HG03558 (cell line): Measurements from ENCODE around the gene SCLY.

Experiments used
- ATAC-seq: cut with Tn5 transposase; IDR thresholded peaks from one replicate; pipeline ENCODE4 v1.9.1; 2021; ENCODE audit warnings: moderate number of reproducible peaks; ENCODE audit not compliant: unreplicated experiment; ENCODE audit errors: extremely low read depth

The SCLY gene

DNA sequence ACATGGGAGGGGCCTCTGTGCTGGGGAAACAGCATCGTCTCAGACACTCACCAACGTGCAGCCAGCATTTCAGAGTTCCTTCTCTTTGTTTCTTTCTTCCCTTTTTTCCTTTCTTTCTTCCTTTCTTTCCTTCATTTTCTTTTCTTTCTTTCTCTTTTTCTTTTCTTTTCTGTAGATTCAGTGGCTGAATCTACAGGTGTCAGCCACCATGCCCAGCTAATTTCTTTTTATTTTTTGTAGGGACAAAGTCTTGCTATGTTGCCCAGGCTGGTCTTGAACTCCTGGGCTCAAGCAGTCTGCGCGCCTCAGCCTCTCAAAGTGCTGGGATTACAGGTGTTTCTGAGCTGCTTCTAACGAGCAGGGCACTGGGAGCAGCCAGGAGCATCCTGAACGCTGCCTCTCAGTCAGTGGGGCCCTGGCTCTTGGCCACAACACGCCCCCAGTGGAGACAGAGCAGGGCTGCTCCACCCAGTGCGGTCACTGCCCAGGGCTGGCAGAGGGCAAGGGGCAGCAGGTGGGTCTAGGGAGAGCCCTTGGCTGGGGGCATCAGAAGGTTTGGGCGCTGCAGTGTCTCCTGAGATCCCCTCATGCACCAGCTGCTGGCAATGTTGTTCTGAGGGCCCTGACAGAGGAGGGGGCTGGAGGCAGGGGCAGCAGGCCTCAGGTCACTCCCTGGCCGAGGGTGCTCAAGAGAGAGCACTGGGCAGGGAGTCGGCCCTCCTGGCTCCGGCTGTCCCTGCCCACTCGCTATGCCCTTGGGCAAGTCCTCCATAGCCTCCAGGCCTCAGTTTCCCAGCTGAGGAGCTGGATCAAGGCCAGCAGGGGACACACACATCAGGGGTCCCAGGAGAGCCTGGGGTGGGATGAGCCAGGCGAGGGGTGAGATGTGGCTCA lies 72.9 kb downstream of the SCLY start:
- ATAC-seq: no peak

DNA sequence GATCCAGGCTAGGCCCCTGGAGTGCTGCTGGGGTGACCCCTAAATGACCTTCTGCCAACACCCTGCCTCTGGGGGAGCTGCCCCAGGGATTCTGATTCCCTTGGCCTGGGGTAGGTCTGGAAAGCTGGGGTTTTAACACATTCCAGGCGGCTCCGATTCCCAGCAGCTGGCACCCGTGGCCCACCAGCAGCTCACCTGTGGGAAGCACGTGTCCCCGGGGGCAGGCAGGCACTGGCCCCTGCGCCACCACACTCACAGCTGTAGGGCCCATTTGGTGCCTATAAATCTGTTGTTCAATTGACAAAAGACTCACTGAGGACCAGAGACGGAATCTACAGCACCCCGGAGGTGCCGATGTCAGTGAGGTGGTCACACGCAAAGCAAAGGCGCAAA lies 73.6 kb downstream of the SCLY start:
- no peak for ATAC-seq

DNA sequence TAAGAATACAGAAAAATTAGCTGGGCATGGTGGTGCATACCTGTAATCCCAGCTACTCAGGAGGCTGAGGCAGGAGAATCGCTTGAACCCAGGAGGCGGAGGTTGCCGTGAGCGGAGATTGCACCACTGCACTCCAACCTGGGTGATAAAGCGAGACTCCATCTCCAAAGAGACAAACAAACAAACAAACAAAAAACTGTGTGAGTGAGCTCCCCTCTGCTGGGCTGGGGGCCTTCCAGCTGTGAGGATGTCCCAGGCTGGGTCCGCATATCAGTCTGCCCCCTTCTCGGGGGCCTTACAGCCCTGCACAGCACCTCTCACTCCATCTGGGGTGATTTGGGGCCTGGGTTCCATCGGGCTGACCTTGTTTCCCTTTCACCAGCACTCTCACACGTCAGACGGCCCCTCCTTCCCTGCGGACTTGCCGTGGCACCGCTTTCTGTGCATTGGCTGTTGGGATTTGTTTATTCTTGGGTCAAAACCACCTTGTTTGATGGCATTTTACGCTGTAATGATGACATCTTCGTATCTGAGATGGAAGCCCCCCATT lies 74.9 kb downstream of the SCLY start:
- no peak for ATAC-seq

DNA sequence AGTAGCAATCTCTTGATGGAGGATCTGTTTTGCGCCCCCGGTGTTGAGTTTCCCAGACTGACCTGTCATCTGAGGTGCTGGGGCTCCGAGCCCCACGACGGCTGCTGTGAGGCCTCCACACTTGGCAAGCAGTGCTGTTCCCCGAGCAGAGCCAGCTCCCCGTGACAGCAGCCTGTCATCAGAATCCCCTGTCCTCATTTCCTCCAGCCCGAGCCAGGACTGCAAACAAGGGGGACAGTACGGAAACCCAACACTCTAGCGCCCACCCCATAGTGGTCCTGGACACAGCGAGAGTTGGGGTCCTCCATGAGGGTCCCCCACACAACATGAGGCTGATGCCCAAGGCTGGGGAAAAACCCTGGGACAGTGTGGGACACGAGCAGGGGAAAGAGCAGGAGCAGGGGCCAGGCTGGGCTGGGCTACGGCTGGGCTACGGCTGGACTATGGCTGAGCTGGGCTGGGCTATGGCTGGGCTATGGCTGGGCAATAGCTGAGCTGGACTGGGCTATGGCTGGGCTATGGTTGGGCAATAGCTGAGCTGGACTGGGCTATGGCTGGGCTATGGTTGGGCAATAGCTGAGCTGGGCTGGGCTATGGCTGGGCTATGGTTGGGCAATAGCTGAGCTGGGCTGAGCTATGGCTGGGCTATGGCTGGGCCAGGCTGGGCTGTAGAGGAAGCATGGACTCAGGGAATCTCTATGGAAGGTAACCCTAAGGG lies 76.2 kb downstream of the SCLY start:
- no peak for ATAC-seq

DNA sequence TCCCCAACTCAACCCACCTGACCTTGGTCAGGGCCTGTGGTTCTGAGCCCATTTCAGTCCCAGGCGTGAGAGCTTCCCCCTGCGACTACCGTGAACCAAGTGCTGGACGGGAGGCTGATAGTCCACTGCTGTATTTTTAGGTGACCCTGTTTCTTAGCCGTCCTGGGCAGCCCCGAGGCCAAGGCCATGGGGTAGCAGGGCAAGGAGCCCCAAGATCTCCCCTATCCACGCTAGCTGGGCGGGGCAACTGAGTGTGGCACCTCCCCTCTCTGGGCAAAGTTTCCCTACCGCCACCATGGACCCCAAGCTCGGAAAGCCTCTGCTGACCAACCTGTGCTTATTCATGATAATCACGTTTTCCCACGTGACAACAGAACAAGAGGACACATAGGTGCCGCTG lies 77.1 kb downstream of the SCLY start:
- no peak for ATAC-seq

DNA sequence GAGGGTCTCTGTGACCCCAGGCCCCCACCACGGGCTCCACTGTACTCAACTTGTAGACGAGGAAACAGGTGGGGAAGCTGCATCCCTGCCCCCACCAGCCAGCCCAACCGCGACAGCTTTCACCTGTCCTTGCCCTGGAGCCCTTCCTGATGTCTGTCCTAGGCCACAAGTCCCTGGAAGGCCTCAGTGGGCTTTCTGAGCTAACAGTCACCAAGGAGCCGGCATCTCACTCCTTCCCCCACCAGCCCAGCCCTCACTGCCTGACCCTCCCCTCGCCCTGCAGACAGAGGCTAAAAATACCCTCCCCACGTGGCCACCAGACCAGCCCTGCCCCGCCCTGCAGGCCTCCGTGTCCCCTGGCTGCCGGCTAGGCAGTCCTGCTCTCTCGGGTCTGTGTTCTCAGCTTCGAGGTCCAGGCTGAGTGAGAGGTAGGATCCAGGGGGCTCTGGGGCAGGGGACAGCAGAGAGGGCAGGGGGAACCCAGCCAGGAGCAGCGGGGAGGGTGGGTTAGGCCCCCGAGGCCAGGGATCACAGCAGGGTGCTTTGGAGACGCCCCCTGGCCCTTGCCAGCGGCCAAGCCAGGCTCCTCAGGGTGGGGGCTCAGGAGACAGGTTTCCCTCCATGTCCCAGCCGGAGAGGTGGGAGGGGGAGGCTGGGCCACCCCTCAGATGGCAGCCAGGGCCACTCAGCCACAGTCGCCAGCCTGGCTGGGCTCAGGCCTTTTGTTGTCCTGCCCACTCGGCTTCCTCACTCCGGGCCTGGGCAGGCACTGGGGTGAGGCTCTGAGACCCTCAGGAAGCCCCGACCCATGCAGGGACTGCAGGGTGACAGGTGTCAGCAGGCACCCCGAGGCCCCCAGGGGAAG lies 77.8 kb downstream of the SCLY start, which contains the start of gene KLHL30:
TSS of gene KLHL30 (plus strand) at position 338 of the 865 bp plus-strand sequence. CDS start 2,087 bp downstream, outside the sequence.
- no peak for ATAC-seq

DNA sequence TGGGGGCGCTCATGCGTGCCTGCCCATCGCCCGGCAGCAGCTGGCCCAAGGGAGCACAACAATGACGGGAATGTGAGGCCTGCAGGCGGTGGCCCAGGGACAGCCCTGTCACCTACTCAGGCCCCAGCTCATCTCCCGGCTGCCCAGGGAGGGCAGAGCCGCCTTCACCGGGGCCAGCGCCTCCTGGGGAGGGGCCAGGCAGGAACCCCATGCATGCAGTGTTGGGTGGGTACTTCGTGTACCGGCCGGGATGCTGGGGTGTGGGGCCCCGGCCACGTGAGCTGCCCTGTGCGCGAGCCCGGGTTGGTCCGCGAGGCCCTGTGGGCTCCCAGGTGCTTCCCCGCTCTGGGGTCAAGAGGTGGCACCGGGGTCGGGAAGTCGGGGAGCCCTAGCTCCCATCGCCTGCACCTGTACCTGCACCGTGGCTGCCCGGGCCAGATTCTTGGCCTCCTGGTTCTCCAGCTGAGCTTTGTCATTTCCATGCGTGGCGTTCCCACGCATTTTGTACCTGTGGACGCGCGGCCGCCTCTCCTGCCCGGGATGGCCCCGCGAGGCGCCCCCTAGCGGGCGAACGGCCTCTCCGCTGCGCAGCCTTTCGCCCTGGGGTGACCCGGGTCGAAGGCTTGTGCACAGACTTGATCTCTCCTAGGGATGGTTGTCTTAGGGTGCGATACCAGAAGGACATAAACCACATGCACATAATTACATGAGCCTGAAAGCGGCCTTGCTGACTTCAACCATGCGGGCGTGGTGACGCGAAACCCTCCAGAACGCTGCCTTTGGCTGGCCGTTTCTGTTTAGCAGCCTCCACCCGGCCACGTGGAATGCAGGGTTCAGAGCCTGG lies 78.6 kb downstream of the SCLY start:
- no peak for ATAC-seq

DNA sequence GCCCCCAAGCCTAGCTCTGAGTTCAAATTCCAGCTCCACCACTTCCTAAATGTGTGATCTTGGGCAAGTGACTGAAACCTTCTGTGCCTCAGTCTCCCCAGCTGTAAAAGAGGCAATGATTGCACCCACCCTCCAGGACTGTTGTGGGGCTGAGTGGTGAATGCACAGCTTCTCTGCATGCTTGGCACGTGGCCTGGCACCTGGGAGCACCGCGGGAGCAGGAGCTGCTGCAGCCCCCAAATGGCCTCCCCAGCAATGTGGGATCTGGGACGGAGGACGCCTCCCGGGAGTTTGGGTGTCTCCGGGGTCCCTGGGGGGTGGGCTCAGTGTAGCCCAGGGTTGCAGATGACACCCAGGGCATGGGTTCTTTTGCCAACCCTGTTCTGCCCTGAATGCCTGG lies 79.2 kb downstream of the SCLY start:
- ATAC-seq: no peak

DNA sequence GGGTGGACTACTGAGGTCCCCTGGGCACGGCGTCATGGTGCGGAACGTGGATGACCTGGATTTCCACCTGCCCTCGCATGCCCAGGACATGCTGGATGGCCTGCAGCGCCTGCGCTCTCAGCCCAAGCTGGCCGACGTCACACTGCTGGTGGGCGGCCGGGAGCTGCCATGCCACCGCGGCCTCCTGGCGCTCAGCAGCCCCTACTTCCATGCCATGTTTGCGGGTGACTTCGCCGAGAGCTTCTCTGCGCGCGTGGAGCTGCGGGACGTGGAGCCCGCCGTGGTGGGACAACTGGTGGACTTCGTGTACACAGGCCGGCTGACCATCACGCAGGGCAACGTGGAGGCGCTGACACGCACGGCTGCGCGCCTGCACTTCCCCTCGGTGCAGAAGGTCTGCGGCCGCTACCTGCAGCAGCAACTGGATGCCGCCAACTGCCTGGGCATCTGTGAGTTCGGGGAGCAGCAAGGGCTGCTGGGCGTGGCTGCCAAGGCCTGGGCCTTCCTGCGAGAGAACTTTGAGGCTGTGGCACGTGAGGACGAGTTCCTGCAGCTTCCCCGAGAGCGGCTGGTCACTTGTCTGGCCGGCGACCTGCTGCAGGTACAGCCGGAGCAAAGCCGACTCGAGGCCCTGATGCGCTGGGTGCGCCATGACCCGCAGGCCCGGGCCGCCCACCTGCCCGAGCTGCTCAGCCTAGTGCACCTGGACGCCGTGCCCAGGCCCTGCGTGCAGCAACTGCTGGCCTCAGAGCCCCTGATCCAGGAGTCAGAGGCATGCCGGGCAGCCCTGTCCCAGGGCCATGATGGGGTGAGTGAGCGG lies 80.1 kb downstream of the SCLY start:
- no peak for ATAC-seq

DNA sequence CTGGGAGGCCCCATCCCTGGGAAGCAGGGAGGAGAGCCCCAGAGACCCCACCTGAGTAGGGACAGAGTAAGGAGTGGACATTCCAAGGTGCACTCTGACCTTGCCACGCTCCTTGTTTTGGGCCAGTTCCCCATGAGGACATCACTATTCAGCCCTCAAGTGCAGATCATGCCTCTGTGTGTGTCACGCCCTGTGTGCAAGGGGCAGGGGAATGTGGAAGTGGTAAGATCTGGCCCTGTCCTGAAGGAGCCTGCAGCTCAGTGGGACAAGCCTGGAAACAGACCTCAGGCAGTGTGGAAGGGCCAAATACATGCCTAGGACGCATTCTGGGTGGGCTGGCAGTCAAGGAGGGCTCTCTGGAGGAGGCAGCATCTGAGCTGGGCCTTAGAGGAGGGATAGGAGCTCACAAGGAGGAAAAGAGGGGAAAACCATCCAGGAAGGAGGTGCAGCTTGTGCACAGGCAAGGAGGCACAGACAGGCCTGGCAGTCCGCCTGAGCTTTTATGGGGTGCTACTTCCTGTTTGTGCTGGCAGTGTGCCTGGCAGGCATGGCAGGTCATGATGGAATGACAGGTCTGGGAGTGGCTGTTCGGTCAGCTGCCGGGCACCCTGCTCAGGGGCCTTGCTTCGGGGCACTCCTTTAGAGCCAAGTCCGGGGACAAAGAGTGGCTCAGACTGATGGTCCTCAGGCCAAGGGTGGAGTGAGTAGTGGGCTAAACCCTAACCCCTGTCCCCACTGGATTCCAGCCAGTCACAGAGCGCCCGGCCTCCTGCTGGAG lies 80.9 kb downstream of the SCLY start:
- ATAC-seq: no peak

DNA sequence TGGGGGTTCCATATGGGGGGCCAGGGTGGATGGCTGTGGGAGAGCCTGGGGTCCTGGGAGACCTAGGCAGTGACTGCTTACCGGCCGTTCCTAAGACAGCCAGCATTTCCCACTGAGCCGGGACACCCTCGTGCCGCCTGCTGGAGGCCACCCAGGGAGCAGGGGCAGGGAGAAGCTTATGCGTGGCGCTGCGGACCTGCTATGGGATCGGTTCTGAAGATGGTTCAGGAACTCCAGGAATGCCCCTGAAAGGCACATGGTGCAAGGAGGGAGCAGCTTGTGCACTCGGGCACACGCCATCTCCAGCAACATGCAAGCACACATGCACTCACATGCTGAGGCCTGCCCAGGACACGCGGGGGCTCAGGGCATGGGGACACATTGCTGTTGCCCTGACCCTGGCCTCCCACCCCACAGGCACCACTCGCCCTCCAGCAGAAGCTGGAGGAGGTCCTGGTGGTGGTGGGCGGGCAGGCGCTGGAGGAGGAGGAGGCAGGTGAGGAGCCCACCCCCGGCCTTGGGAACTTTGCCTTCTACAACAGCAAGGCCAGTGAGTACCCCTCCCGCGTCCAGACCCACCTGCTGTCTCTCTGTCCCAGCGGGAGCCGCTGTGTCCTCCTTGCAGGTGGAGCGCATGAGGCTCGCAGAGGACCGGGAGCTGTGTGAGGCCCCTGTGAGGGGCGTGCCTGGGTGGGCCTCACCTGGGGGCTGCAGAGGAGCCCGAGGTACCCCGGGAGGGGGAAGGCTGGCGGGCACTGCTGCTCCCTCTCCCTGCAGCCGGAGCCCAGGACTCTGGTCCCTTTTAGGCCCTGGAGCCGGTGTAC lies 81.8 kb downstream of the SCLY start:
- ATAC-seq: no peak

DNA sequence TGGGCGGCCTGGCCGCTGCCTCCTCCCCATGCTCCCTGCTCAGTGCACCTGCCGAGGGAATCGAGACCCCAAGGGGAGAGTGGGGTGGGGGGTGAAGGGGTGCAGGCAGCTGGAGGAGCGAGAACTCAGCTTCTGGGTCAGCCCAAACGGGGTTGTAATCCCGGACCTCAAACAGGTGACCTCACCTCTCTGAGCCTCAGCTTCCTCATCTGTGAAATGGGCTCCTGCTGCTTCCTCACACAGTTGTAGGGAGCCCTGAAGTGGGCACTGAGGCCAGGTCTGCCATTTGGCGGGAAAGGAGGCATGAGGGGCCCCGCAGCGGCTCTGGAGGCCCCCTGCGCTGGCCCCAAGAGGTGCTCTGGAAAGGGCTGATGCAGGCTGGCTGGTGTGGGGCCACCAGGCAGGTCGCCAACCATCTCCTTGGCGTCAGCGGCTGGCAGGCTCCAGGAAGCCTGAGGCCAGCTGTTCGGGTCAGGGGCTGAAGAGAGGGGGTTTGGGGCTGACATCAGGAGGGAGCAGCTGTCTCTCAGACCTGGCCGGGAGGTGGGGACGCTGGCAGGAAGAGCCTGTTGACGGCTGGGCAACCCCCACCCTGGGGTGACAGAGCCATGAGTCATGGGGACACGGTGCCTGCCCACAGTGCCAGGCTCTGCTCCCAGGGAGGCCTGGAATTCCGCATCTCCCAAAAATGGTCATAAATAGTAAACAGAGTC lies 82.6 kb downstream of the SCLY start:
- ATAC-seq: no peak

DNA sequence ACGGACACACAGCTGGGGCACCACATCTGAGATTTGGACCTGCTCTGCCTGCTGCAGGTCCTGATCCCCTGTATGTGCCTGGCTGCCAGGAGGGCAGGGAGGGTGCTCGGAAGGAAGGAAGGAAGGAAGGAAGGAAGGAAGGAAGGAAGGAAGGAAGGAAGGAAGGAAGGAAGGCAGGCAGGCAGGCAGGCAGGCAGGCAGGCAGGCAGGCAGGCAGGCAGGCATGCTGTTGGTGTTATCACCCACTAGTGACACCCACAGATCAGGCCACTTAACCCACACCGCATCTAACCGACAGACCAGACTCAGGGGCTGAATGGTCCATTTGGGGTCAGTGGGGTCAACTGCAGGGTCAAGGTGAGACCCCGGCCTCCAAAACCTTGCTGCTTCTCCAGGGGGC lies 83.5 kb downstream of the SCLY start:
- no peak for ATAC-seq

DNA sequence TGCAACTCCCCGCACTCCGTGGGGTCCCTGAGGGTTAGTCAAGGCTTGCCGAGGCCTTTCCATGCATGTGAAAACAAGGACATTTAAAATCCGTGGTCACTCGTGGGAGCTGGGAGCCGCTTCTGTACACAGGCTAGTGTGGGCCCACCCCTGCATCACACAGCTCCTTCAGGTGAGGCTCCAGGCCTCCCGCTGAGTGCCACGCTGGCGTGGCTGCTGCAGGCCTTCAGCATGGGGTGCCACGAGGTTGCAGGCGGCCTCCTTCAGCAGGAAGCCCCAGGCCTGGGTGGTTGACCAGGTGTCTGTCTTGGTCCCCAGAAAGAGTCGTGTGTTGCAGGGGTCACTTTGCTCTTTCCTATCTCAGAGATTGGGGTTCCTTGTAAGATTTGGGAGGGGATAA lies 84.2 kb downstream of the SCLY start:
- no peak for ATAC-seq

DNA sequence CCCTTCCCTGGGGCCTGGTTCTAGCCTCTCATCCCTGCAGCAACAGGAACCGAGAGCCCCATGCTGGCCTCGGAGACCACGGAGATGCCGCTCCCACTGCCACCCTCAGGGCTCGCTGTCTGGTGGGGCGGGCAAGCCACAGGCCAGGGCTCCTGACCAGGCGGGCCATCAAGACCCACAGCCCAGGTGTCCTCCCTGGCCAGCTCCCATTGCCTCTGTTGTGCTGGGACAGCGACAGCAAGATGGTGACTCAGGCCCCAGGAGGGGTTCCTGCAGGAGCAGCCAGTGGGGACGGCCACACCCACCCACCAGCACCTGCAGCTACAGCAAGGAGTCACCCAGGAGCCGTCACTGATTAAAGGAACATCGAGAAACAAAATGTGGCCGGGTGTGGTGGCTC lies 85.0 kb downstream of the SCLY start:
- ATAC-seq: no peak

DNA sequence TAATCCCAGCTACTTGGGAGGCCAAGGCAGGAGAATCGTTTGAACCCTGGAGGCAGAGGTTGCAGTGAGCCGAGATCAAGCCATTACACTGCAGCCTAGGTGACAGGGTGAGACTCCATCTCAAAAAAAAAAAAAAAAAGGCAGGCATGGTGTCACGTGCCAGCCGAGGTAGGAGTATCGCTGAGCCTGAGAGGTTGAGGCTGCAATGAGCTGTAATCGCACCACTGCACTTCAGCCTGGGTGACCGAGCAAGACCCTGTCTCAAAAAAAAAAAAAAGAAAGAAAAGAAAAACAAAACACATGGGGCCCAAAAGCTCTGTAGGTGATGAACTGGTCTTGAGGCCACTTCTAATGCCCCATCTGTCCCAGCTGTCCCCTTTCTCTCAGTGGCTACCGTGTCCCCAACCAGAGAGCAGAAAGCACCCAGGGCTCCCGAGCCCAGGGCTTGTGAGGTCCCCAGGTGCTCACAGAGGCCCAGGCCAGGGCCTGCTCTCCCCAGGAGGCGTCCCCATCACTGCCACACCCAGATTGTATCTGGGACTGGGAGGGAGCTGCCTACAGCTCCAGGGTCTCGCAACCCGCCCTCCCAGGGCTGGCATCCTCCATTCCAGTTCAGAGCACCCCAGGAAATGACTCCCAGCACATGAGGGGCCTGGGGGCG lies 86.2 kb downstream of the SCLY start:
- no peak for ATAC-seq
